ENCODE data around the gene KNTC1. TPM values are rescaled to one million over a fixed set of nuclear protein-coding genes. Genes with fewer than 3 reads are reported as not detected.

The KNTC1 gene
- total and polyA plus RNA-seq, 2 of the 8 experiments (the other 6 are each of a cell fraction or from before 2014, with no cell fraction given): 52.7 to 80.2 TPM

DNA sequence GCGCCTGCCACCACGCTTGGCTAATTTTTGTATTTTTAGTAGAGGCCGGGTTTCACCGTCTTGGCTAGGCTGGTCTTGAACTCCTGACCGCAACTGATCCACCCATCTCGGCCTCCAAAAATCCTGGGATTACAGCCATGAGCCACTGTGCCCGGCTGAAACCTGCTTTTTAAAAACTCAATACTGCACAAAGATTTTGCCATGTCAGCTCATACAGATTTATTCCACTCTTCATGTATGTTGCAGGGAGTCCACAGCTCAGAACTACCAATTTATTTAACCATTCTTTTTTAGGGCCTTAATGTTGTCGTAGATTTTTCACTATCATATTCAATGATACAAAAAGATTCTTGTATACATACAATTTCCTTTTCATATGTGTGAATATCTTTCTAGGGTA lies 46.3 kb upstream of the KNTC1 start (continued):
- TF ChIP-seq, protein P1, sequence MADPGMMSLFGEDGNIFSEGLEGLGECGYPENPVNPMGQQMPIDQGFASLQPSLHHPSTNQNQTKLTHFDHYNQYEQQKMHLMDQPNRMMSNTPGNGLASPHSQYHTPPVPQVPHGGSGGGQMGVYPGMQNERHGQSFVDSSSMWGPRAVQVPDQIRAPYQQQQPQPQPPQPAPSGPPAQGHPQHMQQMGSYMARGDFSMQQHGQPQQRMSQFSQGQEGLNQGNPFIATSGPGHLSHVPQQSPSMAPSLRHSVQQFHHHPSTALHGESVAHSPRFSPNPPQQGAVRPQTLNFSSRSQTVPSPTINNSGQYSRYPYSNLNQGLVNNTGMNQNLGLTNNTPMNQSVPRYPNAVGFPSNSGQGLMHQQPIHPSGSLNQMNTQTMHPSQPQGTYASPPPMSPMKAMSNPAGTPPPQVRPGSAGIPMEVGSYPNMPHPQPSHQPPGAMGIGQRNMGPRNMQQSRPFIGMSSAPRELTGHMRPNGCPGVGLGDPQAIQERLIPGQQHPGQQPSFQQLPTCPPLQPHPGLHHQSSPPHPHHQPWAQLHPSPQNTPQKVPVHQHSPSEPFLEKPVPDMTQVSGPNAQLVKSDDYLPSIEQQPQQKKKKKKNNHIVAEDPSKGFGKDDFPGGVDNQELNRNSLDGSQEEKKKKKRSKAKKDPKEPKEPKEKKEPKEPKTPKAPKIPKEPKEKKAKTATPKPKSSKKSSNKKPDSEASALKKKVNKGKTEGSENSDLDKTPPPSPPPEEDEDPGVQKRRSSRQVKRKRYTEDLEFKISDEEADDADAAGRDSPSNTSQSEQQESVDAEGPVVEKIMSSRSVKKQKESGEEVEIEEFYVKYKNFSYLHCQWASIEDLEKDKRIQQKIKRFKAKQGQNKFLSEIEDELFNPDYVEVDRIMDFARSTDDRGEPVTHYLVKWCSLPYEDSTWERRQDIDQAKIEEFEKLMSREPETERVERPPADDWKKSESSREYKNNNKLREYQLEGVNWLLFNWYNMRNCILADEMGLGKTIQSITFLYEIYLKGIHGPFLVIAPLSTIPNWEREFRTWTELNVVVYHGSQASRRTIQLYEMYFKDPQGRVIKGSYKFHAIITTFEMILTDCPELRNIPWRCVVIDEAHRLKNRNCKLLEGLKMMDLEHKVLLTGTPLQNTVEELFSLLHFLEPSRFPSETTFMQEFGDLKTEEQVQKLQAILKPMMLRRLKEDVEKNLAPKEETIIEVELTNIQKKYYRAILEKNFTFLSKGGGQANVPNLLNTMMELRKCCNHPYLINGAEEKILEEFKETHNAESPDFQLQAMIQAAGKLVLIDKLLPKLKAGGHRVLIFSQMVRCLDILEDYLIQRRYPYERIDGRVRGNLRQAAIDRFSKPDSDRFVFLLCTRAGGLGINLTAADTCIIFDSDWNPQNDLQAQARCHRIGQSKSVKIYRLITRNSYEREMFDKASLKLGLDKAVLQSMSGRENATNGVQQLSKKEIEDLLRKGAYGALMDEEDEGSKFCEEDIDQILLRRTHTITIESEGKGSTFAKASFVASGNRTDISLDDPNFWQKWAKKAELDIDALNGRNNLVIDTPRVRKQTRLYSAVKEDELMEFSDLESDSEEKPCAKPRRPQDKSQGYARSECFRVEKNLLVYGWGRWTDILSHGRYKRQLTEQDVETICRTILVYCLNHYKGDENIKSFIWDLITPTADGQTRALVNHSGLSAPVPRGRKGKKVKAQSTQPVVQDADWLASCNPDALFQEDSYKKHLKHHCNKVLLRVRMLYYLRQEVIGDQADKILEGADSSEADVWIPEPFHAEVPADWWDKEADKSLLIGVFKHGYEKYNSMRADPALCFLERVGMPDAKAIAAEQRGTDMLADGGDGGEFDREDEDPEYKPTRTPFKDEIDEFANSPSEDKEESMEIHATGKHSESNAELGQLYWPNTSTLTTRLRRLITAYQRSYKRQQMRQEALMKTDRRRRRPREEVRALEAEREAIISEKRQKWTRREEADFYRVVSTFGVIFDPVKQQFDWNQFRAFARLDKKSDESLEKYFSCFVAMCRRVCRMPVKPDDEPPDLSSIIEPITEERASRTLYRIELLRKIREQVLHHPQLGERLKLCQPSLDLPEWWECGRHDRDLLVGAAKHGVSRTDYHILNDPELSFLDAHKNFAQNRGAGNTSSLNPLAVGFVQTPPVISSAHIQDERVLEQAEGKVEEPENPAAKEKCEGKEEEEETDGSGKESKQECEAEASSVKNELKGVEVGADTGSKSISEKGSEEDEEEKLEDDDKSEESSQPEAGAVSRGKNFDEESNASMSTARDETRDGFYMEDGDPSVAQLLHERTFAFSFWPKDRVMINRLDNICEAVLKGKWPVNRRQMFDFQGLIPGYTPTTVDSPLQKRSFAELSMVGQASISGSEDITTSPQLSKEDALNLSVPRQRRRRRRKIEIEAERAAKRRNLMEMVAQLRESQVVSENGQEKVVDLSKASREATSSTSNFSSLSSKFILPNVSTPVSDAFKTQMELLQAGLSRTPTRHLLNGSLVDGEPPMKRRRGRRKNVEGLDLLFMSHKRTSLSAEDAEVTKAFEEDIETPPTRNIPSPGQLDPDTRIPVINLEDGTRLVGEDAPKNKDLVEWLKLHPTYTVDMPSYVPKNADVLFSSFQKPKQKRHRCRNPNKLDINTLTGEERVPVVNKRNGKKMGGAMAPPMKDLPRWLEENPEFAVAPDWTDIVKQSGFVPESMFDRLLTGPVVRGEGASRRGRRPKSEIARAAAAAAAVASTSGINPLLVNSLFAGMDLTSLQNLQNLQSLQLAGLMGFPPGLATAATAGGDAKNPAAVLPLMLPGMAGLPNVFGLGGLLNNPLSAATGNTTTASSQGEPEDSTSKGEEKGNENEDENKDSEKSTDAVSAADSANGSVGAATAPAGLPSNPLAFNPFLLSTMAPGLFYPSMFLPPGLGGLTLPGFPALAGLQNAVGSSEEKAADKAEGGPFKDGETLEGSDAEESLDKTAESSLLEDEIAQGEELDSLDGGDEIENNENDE (IDR thresholded peaks at IDR 0.05; ENCODE audit: insufficient replicate concordance, low read length): no peak
- no peak for TF ChIP-seq RAD21 (IDR thresholded peaks at IDR 0.05 in 1 of 2, conservative IDR thresholded peaks at IDR 0.05 in 1 of 2; ENCODE audit: low read depth in 2 of 2, low read length in 2 of 2)
- TF ChIP-seq EGR1 (IDR thresholded peaks at IDR 0.05; ENCODE audit: borderline replicate concordance, low read depth, low read length): no peak
- TF ChIP-seq FOSL1 (IDR thresholded peaks at IDR 0.05; ENCODE audit: insufficient read depth, low read depth, low read length): no peak
- no peak for TF ChIP-seq EZH2 (IDR thresholded peaks at IDR 0.05; ENCODE audit: low read depth, low read length, severe bottlenecking)
- TF ChIP-seq SIRT6 (IDR thresholded peaks at IDR 0.05; ENCODE audit: low read length): no peak
- no peak for TF ChIP-seq CHD1 (IDR thresholded peaks at IDR 0.05; ENCODE audit: low read depth, low read length)
- no peak for TF ChIP-seq KDM4A (IDR thresholded peaks at IDR 0.05; ENCODE audit: low read depth, low read length, severe bottlenecking)
- TF ChIP-seq HDAC2 (IDR thresholded peaks at IDR 0.05; ENCODE audit: borderline replicate concordance in 1 of 2, low read depth in 2 of 2, low read length in 2 of 2): no peak
